ENCODE measurements around the gene MEAK7. TPM values are rescaled to one million over a fixed set of nuclear protein-coding genes. Genes with fewer than 3 reads are reported as not detected.
A peak's percentile ranks its signal among the peaks of the same experiment; 100 is the strongest.

The MEAK7 gene
- total RNA-seq, 1 donor from 2014 or later: 32.3 TPM

DNA sequence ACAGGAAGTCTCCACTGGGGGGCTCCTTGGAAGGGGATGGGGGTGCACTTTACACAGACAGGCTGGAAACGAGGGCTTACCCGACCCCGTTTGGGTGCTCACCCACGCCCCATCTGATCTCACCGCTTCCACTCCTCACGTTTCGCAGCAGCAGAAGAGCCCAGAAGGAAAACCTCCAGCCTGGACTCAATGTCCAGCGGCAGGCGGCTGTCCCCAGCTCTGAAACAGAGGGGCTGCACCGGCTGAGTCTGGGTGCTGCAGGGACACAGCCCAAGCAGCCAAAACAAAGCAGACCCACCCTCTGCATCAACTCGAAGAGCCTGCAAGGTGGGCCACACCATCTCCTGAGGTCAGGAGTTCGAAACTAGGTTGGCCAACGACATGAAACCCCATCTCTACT lies 3.9 kb downstream of the MEAK7 start:
- H3K27me3 Mint-ChIP-seq: no peaks in the 10 kb centered on the region
- peaks cover 1% of the 10 kb centered on the region for H3K9me3 Mint-ChIP-seq (ENCODE audit: low read depth)
- H3K4me1 Mint-ChIP-seq (ENCODE audit: low read depth): peaks cover 5% of the 10 kb centered on the region
- TF ChIP-seq, protein P1, sequence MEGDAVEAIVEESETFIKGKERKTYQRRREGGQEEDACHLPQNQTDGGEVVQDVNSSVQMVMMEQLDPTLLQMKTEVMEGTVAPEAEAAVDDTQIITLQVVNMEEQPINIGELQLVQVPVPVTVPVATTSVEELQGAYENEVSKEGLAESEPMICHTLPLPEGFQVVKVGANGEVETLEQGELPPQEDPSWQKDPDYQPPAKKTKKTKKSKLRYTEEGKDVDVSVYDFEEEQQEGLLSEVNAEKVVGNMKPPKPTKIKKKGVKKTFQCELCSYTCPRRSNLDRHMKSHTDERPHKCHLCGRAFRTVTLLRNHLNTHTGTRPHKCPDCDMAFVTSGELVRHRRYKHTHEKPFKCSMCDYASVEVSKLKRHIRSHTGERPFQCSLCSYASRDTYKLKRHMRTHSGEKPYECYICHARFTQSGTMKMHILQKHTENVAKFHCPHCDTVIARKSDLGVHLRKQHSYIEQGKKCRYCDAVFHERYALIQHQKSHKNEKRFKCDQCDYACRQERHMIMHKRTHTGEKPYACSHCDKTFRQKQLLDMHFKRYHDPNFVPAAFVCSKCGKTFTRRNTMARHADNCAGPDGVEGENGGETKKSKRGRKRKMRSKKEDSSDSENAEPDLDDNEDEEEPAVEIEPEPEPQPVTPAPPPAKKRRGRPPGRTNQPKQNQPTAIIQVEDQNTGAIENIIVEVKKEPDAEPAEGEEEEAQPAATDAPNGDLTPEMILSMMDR (IDR thresholded peaks at IDR 0.05; ENCODE audit: unreplicated experiment): no peak
- no peak overlapping the region for H3K27ac Mint-ChIP-seq
- peaks cover 17% of the 10 kb centered on the region for H3K36me3 Mint-ChIP-seq (ENCODE audit: insufficient read depth)
- no peak overlapping the region for H3K4me3 Mint-ChIP-seq (ENCODE audit: low read depth)
- DNase-seq (ENCODE audit: low spot score, unreplicated experiment): no peak

DNA sequence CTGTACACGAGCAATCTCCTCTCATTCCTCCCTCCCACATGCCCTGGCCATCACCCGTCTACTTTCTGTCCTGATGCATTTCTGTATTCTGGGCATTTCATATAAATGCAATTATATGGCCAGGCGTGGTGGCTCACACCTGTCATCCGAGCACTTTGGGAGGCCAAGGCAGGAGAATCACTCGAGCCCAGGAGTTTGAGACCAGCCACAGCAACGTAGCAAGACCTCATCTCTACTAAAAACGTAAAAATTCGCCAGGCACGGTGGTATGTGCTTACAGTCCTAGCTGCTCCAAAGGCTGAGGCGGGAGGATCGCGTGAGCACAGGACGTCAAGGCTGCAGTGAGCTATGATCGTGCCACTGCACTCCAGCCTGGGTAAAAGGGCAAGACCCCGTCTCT lies 4.8 kb downstream of the MEAK7 start:
- Mint-ChIP-seq H3K9me3 (ENCODE audit: low read depth) (peaks cover 6% of the 10 kb centered on the region), H3K4me1 (ENCODE audit: low read depth) (peaks cover 1% of the 10 kb centered on the region), H3K4me3 (ENCODE audit: low read depth) (no peak overlapping the region), H3K27ac (no peak overlapping the region), H3K27me3 (no peaks in the 10 kb centered on the region), H3K36me3 (ENCODE audit: insufficient read depth) (peaks cover 25% of the 10 kb centered on the region)
- no peak for DNase-seq (ENCODE audit: low spot score, unreplicated experiment)
- TF ChIP-seq, protein P1 (IDR thresholded peaks at IDR 0.05; ENCODE audit: unreplicated experiment): no peak

DNA sequence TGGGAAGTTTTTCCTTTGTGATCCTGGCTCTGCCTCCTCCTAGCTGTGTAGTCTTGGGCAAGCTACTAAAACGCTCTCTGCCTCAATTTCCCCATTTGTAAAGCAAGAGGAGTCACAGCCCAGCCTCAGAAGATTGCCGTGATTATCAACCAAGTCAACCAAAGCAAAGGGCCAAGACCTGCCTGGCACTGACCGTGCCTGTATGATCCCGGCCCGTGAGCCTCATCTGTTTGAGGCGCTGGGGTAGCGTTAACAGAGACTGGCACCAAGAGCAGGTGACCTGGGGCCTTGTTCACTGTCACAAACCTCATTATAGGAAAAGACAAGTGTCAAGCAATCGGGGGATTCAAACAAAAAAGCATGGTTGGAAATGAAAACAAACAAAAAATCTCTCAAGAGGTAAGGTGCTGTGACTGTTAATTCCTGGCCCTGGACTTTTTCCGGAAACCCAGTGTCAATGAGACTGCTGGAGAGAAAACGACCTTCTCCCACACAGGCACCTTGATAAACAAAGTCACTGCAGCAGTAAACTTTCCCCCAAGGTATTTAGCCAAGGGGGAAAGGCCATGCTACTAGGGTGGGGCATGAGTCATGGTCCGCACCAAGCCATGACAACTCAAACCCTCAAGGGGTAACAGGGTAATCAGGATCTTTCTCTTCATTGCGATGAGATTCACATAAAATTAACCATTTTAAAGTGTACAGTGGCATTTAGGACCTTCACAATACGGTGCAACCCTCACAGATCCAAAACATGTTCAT lies 5.4 kb downstream of the MEAK7 start:
- H3K4me3 Mint-ChIP-seq (ENCODE audit: low read depth): no peak overlapping the region
- peaks cover 1% of the 10 kb centered on the region for H3K4me1 Mint-ChIP-seq (ENCODE audit: low read depth)
- no peak for DNase-seq (ENCODE audit: low spot score, unreplicated experiment)
- H3K9me3 Mint-ChIP-seq (ENCODE audit: low read depth): peaks cover 11% of the 10 kb centered on the region
- peak overlapping the region; percentile 29 for H3K27ac Mint-ChIP-seq
- H3K36me3 Mint-ChIP-seq (ENCODE audit: insufficient read depth): peaks cover 30% of the 10 kb centered on the region
- no peaks in the 10 kb centered on the region for H3K27me3 Mint-ChIP-seq
- TF ChIP-seq, protein P1 (IDR thresholded peaks at IDR 0.05; ENCODE audit: unreplicated experiment): no peak

DNA sequence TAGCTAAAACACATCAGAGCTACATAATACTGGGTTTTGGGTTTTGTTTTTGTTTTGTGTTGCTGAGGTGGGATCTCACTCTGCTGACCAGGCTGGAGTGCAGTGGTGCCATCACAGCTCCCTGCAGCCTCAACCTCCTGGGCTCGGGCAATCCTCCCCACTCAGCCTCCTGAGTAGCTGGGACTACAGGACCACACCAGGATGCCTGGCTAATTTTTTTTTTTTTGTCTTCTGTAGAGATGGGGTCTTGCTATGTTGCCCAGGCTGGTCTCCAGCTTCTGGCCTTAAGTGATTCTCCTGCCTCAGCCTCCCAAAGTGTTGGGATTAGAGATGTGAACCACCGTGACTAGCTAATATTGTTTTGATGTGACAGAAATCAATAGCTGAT lies 6.2 kb downstream of the MEAK7 start:
- H3K36me3 Mint-ChIP-seq (ENCODE audit: insufficient read depth): peaks cover 37% of the 10 kb centered on the region
- peaks cover 13% of the 10 kb centered on the region for H3K9me3 Mint-ChIP-seq (ENCODE audit: low read depth)
- peaks cover 1% of the 10 kb centered on the region for H3K4me1 Mint-ChIP-seq (ENCODE audit: low read depth)
- H3K27me3 Mint-ChIP-seq: no peaks in the 10 kb centered on the region
- H3K4me3 Mint-ChIP-seq (ENCODE audit: low read depth): no peak overlapping the region
- DNase-seq (ENCODE audit: low spot score, unreplicated experiment): no peak
- no peak overlapping the region for H3K27ac Mint-ChIP-seq
- TF ChIP-seq, protein P1 (IDR thresholded peaks at IDR 0.05; ENCODE audit: unreplicated experiment): no peak

DNA sequence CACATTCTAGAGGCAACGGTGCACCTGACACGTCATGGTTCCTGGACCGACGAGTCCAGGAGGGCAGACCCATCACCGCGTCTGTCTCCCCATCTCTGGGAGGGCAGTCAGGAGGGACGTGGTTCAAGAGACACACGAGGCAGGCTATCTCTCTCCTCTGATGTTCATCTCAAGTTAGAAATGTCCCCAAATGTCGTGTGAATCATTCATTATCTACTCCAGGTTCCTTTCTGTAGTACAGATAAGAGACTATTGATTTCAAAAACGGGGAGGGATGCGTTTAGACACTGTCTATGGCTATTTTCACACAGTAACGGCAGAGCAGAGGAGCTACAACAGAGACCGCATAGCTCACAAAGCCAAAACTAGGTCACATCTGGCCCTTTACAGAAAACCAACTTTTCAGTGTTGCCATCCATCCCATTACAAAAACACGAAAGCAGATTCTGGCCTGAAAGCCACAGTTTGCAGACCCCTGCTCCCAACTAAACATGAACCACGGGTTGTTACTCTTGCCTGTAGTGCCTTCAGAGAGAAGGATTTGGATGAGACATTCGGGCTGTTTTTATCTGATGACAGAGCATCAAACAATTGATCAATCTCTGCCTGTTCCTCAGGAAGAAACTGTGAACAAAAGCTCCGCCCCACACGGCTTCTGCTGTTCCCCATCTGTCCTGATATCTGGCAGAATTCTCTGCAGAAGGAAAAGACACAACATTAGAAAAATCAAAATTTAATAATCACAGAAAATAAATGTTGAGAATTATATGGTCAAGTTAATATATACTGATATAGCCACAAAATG lies 6.8 kb downstream of the MEAK7 start:
- peaks cover 43% of the 10 kb centered on the region for H3K36me3 Mint-ChIP-seq (ENCODE audit: insufficient read depth)
- H3K27me3 Mint-ChIP-seq: no peaks in the 10 kb centered on the region

More for the DNA sequence above, 6.8 kb downstream of the MEAK7 start:
- H3K9me3 Mint-ChIP-seq (ENCODE audit: low read depth): peaks cover 17% of the 10 kb centered on the region
- no peak for DNase-seq (ENCODE audit: low spot score, unreplicated experiment)
- no peak overlapping the region for H3K27ac Mint-ChIP-seq
- H3K4me3 Mint-ChIP-seq (ENCODE audit: low read depth): no peak overlapping the region
- no peaks in the 10 kb centered on the region for H3K4me1 Mint-ChIP-seq (ENCODE audit: low read depth)
- TF ChIP-seq, protein P1 (IDR thresholded peaks at IDR 0.05; ENCODE audit: unreplicated experiment): no peak

Measured in progenitor cell of endocrine pancreas (in vitro differentiated cells).